ENCODE results near the gene CCL15.

- no peak for TF ChIP-seq CTCF (IDR thresholded peaks at IDR 0.05)
- no peak for TF ChIP-seq POLR2A (IDR thresholded peaks at IDR 0.05)
These were observed 22.9 kb upstream of the CCL15 start for GRCh38 chr17:36024106-36024869.

All from upper lobe of left lung (tissue), 4 donors.